Gastroesophageal sphincter (tissue), 4 donors: ENCODE data around the gene SMIM35. TPM values are rescaled to one million over a fixed set of nuclear protein-coding genes. Genes with fewer than 3 reads are reported as not detected.

Source experiments
- ATAC-seq: fragments of 150-250 bp; one replicate; pipeline ENCODE4 v1.9.1; 2016; ENCODE audit warnings: mild to moderate bottlenecking, moderate library complexity
- H3K27ac ChIP-seq, 4 donors: fragments of 200-600 bp; sonication (generic) in 3 of 4; 1 replicate in 3 of 4; 2 replicates in 1 of 4; pipeline ENCODE4 v1.5.1; 2016 to 2019
- H3K27me3 ChIP-seq: fragments of 200-600 bp; sonication (generic); one replicate; pipeline ENCODE4 v1.5.1; 2019
- H3K36me3 ChIP-seq, 2 donors: fragments of 200-600 bp; sonication (generic); one replicate each; pipeline ENCODE4 v1.5.1; 2019; ENCODE audit warnings: control low read depth in 1 of 2
- H3K4me1 ChIP-seq, 3 donors: fragments of 200-600 bp; sonication (generic); 1 replicate in 2 of 3; 2 replicates in 1 of 3; pipeline ENCODE4 v1.5.1; 2016 to 2019; ENCODE audit warnings: control low read depth in 2 of 3
- H3K4me3 ChIP-seq, 2 donors: fragments of 200-600 bp; sonication (generic); one replicate each; pipeline ENCODE4 v1.5.1; 2019; ENCODE audit warnings: mild to moderate bottlenecking in 1 of 2, moderate library complexity in 1 of 2
- H3K9me3 ChIP-seq, 3 donors: fragments of 200-600 bp; sonication (generic); one replicate each; pipeline ENCODE4 v1.5.1; 2017 to 2019; ENCODE audit warnings: control low read depth in 2 of 3
- CTCF ChIP-seq, 4 experiments: fragments of 200-600 bp in 2 of 4; fragments of 450-650 bp in 2 of 4; sonication (generic) in 1 of 4; IDR thresholded peaks; one replicate each; pipeline ENCODE4 v1.5.1; 2017 to 2019; ENCODE audit warnings: antibody characterized with exemption in 4 of 4, mild to moderate bottlenecking in 2 of 4, moderate library complexity in 2 of 4
- EP300 ChIP-seq: sonication (generic); formaldehyde crosslinking; IDR thresholded peaks from one replicate; pipeline ENCODE4 v1.6.1; 2017; ENCODE audit warnings: antibody characterized with exemption, mild to moderate bottlenecking
- POLR2A ChIP-seq, 2 donors: fragments of 450-650 bp; IDR thresholded peaks; one replicate each; pipeline ENCODE4 v1.6.1; 2017; ENCODE audit warnings: antibody characterized with exemption in 2 of 2, mild to moderate bottlenecking in 2 of 2, moderate library complexity in 1 of 2
- POLR2AphosphoS5 ChIP-seq: sonication (generic); formaldehyde crosslinking; IDR thresholded peaks from one replicate; pipeline ENCODE4 v1.6.1; 2017; ENCODE audit warnings: antibody characterized with exemption
- WGBS, 2 donors: methylation state at CpG; one replicate each; pipeline ENCODE4 v1.1.5; 2018; ENCODE audit warnings: low coverage in 1 of 2; 5-methylcytosine and 5-hydroxymethylcytosine counted together
- total RNA-seq, 4 donors: library from RNA; depleted of rRNA; stranded (reverse); fragments of >200 nt; gene quantifications; one replicate each; pipeline ENCODE4 v1.1.0, GENCODE V29; 2016

The SMIM35 gene
- total RNA-seq, 4 donors from 2014 or later = 0.13 TPM; not detected in 3

- Histone ChIP-seq H3K4me1 (peaks cover 0 to 8% (median 0%) of the 10 kb centered on the region in 3 donors), H3K27ac (peak overlapping the region in 3 of 4 donors; percentile 33 to 65 (median 42)), H3K36me3 (peaks cover 0 to 19% of the 10 kb centered on the region in 2 donors), H3K4me3 (no peak overlapping the region), H3K27me3 (peaks cover 10% of the 10 kb centered on the region), H3K9me3 (peaks cover 0 to 8% (median 0%) of the 10 kb centered on the region in 3 donors)
- TF ChIP-seq POLR2AphosphoS5 (peak; percentile 40), POLR2A (IDR thresholded peaks at IDR 0.05) (no peak)
- ATAC-seq = peak; percentile 82
- 10% methylated on average over 2 of the region's 7 CpGs; no CpG with 5 or more reads in 1 of the 2 donors for WGBS, 2 donors
Measured at GRCh38 chr11:118002541-118003423, 84.0 kb downstream of the SMIM35 start.

- H3K27me3 ChIP-seq = peaks cover 8% of the 10 kb centered on the region
- WGBS, 2 donors = 80 to 100% methylated on average over 1 to 2 of the region's 6 CpGs
- peaks cover 0 to 24% of the 10 kb centered on the region in 2 donors for H3K36me3 ChIP-seq
- H3K27ac ChIP-seq = peak overlapping the region in 3 of 4 donors; percentile 14 to 65 (median 22)
- H3K9me3 ChIP-seq = peaks cover 0 to 8% (median 0%) of the 10 kb centered on the region in 3 donors
- no peak overlapping the region for H3K4me3 ChIP-seq
- no peak for ATAC-seq
- TF ChIP-seq POLR2A (IDR thresholded peaks at IDR 0.05) = no peak
- peaks cover 0 to 8% (median 0%) of the 10 kb centered on the region in 3 donors for H3K4me1 ChIP-seq
Measured at GRCh38 chr11:118002010-118002540, 84.7 kb downstream of the SMIM35 start.

- peaks cover 0 to 29% of the 10 kb centered on the region in 2 donors for H3K36me3 ChIP-seq
Measured at GRCh38 chr11:118001494-118001971, 85.2 kb downstream of the SMIM35 start.

GRCh38 chr11:118000850-118001228, 85.9 kb downstream of the SMIM35 start:
- Histone ChIP-seq H3K27ac (no peak overlapping the region), H3K4me1 (peaks cover 0 to 8% (median 0%) of the 10 kb centered on the region in 3 donors), H3K9me3 (peaks cover 0 to 8% (median 0%) of the 10 kb centered on the region in 3 donors), H3K4me3 (no peak overlapping the region), H3K36me3 (peaks cover 0 to 36% of the 10 kb centered on the region in 2 donors), H3K27me3 (peaks cover 8% of the 10 kb centered on the region)
- TF ChIP-seq POLR2AphosphoS5 (no peak), POLR2A (IDR thresholded peaks at IDR 0.05) (no peak)
- no peak for ATAC-seq
- WGBS, 2 donors = no CpG with 5 or more reads among the region's 1 CpG

More at GRCh38 chr11:118001494-118001971, 85.2 kb downstream of the SMIM35 start:
- H3K4me1 ChIP-seq = peaks cover 0 to 8% (median 0%) of the 10 kb centered on the region in 3 donors
- peaks cover 8% of the 10 kb centered on the region for H3K27me3 ChIP-seq
- no peak overlapping the region for H3K4me3 ChIP-seq
- H3K9me3 ChIP-seq = peaks cover 0 to 8% (median 0%) of the 10 kb centered on the region in 3 donors
- H3K27ac ChIP-seq = peak overlapping the region in 1 of 4 donors; percentile 65
- 57 to 78% methylated on average over 3 to 5 of the region's 5 CpGs for WGBS, 2 donors
- TF ChIP-seq POLR2AphosphoS5 (no peak), CTCF (IDR thresholded peaks at IDR 0.05) (no peak), EP300 (no peak)
- ATAC-seq = no peak

- H3K4me3 ChIP-seq = no peak overlapping the region
- peaks cover 0 to 42% of the 10 kb centered on the region in 2 donors for H3K36me3 ChIP-seq
- no peak for ATAC-seq
- H3K27ac ChIP-seq = no peak overlapping the region
- TF ChIP-seq EP300 = no peak
- no peak for TF ChIP-seq POLR2AphosphoS5
- TF ChIP-seq POLR2A (IDR thresholded peaks at IDR 0.05) = no peak
- no peak for TF ChIP-seq CTCF (IDR thresholded peaks at IDR 0.05)
- peaks cover 0 to 8% (median 0%) of the 10 kb centered on the region in 3 donors for H3K4me1 ChIP-seq
- peaks cover 8% of the 10 kb centered on the region for H3K27me3 ChIP-seq
- peaks cover 0 to 8% (median 0%) of the 10 kb centered on the region in 3 donors for H3K9me3 ChIP-seq
- WGBS, 2 donors = 88% methylated on average over 2 of the region's 4 CpGs; no CpG with 5 or more reads in 1 of the 2 donors
Measured at GRCh38 chr11:118000067-118000849, 86.5 kb downstream of the SMIM35 start.
